ENCODE data around the gene KHDC3L.

KHDC3L gene

DNA sequence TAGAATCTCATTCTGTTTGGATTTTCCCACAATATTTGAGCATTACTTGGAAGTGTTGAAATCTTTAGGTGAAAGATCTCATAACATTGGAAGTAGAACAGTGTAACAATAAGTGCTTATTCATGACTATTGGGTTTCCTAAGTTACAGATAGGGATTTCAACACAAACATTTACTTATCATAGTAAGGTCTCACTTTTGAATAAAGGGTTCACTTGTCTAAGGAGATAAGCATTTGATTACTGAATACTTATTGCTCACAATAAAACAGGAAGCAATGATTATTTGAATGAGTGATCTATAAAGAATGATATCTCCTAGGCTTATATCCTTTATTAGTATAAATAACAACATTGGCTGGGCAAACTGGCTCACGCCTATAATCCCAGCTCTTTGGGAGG is 46.9 kb downstream of the KHDC3L start:
- no peaks in the 10 kb centered on the region for H3K9me3 ChIP-seq (ENCODE audit: insufficient read depth, low read length)
- no peaks in the 10 kb centered on the region for H4K20me1 ChIP-seq (ENCODE audit: insufficient read depth, low read length)
- H3K27me3 ChIP-seq (ENCODE audit: low read depth, low read length): 0 out of 2 replicates have a peak, but pooled peaks cover 8% of the 10 kb centered on the region
- no peak overlapping the region for H3K9ac ChIP-seq (ENCODE audit: low read length)
- H2AFZ ChIP-seq (ENCODE audit: low read depth, low read length): no peak overlapping the region
- TF ChIP-seq EZH2phosphoT487 (IDR thresholded peaks at IDR 0.05; ENCODE audit: low read depth): no peak
- TF ChIP-seq, protein P1, sequence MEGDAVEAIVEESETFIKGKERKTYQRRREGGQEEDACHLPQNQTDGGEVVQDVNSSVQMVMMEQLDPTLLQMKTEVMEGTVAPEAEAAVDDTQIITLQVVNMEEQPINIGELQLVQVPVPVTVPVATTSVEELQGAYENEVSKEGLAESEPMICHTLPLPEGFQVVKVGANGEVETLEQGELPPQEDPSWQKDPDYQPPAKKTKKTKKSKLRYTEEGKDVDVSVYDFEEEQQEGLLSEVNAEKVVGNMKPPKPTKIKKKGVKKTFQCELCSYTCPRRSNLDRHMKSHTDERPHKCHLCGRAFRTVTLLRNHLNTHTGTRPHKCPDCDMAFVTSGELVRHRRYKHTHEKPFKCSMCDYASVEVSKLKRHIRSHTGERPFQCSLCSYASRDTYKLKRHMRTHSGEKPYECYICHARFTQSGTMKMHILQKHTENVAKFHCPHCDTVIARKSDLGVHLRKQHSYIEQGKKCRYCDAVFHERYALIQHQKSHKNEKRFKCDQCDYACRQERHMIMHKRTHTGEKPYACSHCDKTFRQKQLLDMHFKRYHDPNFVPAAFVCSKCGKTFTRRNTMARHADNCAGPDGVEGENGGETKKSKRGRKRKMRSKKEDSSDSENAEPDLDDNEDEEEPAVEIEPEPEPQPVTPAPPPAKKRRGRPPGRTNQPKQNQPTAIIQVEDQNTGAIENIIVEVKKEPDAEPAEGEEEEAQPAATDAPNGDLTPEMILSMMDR (IDR thresholded peaks at IDR 0.05; ENCODE audit: low read depth, low read length): no peak
- peaks cover 8% of the 10 kb centered on the region for H3K4me1 ChIP-seq (ENCODE audit: low read length)
- no peak overlapping the region for H3K4me2 ChIP-seq (ENCODE audit: low read length)
- no peaks in the 10 kb centered on the region for H3K79me2 ChIP-seq (ENCODE audit: low read length)
- H3K27ac ChIP-seq (ENCODE audit: low read length): no peak overlapping the region
- no peak overlapping the region for H3K4me3 ChIP-seq (ENCODE audit: low read length)
- no peaks in the 10 kb centered on the region for H3K36me3 ChIP-seq (replicated peaks; ENCODE audit: low read depth, low read length)

DNA sequence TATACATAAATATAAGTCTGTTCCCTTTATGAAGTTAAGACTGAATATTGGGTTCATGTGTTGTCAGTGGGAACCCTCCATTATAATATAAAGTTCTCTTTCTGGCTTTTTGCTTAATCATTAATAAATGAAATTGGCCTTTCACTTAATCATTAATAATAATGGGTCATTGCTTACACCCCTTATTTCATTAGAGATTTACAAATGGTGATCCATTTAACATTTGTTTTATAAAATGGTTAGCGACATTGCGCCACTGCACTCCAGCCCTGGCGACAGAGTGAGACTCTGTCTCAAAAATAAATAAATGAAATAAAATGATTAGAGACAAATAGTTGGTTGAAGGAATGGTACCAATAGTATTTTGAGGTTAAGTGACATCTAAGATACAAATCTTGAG is 50.6 kb downstream of the KHDC3L start:
- H3K79me2 ChIP-seq (ENCODE audit: low read length): no peaks in the 10 kb centered on the region
- TF ChIP-seq, protein P1 (IDR thresholded peaks at IDR 0.05; ENCODE audit: low read depth, low read length): no peak
- TF ChIP-seq EZH2phosphoT487 (IDR thresholded peaks at IDR 0.05; ENCODE audit: low read depth): no peak

More for the DNA sequence above, 50.6 kb downstream of the KHDC3L start:
- H3K4me1 ChIP-seq (ENCODE audit: low read length): peaks cover 8% of the 10 kb centered on the region
- H3K27ac ChIP-seq (ENCODE audit: low read length): no peak overlapping the region
- H3K9me3 ChIP-seq (ENCODE audit: insufficient read depth, low read length): no peaks in the 10 kb centered on the region
- H3K36me3 ChIP-seq (replicated peaks; ENCODE audit: low read depth, low read length): no peaks in the 10 kb centered on the region
- H4K20me1 ChIP-seq (ENCODE audit: insufficient read depth, low read length): no peaks in the 10 kb centered on the region
- no peaks in the 10 kb centered on the region for H3K27me3 ChIP-seq (ENCODE audit: low read depth, low read length)
- no peak overlapping the region for H3K4me2 ChIP-seq (ENCODE audit: low read length)
- H3K4me3 ChIP-seq (ENCODE audit: low read length): no peak overlapping the region
- H2AFZ ChIP-seq (ENCODE audit: low read depth, low read length): no peak overlapping the region
- H3K9ac ChIP-seq (ENCODE audit: low read length): no peak overlapping the region

All from OCI-LY3 (cell line).